AG09309 (cell line): ENCODE measurements around the gene PHGDH.
"Not testable (repeated sequence)": the region's sequence is repeated elsewhere in the genome, so short reads cannot be mapped to it uniquely, and the experiment has no call there.

Experiments used
- DNase-seq: peaks from one replicate; pipeline ENCODE4 v3.0.0-alpha.2; 2010; ENCODE audit warnings: low read depth
- H3K4me3 ChIP-seq: 2 replicates; pipeline ENCODE4 v1.5.1; 2011; ENCODE audit warnings: mild to moderate bottlenecking, low read depth, low read length, moderate library complexity; ENCODE audit not compliant: control insufficient read depth
- CTCF ChIP-seq: IDR thresholded peaks from 2 replicates; pipeline ENCODE4 v1.5.1; 2011; ENCODE audit warnings: mild to moderate bottlenecking, low read depth, low read length, inconsistent platforms; ENCODE audit not compliant: insufficient read depth, control insufficient read depth; ENCODE audit errors: missing control alignments

PHGDH gene

DNA sequence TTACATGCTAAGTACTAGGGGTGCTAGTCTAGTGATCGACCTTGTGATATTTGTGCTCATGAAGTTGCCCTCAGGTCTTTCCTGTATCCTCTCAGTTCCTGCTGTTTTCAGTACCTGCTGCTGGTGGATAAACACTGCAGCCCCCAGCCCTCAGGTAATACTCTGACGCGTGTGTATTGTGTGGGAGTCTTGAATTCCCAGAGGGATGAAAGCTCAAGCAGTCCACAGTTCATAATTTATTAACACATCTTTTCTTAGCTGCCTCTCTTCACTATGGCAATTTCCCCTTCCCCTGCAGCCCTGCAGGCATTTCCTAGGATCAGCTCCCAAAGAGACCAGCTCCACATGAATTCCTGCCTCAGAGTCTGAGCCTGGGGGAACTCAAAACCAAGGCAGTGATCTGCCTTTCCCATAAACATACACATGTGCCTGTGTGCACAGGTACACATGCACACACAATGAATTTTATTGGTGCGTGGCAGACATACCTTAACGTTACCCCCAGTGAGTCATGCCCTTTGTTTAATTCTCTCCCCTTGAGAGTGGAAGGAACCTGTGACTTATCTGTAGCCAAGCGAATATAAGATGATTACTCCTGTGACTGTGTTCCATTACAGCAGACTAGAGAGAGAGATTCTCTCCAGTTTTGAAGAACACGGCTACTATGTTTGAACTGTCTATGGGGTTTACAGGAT, 71.0 kb downstream of the PHGDH start:
- H3K4me3 ChIP-seq = no peak overlapping the region
- no peak for DNase-seq
- no peak for TF ChIP-seq CTCF

- no peak for DNase-seq
- TF ChIP-seq CTCF = no peak
- H3K4me3 ChIP-seq = no peak overlapping the region
Observed at GRCh38 chr1:119783354-119784185, 71.8 kb downstream of the PHGDH start.

GRCh38 chr1:119784191-119784781, 72.6 kb downstream of the PHGDH start:
- TF ChIP-seq CTCF = no peak
- H3K4me3 ChIP-seq = no peak overlapping the region
- DNase-seq = peak; percentile 55

- DNase-seq, H3K4me3 ChIP-seq: not testable (repeated sequence)
Observed at GRCh38 chr1:119786046-119786445, 74.3 kb downstream of the PHGDH start.

- not testable (repeated sequence) for DNase-seq, H3K4me3 ChIP-seq
Observed at GRCh38 chr1:119786473-119787050, 74.8 kb downstream of the PHGDH start.

GRCh38 chr1:119787776-119788175, 76.0 kb downstream of the PHGDH start:
- TF ChIP-seq CTCF = no peak
- peak; percentile 57 for DNase-seq
- no peak overlapping the region for H3K4me3 ChIP-seq

DNA sequence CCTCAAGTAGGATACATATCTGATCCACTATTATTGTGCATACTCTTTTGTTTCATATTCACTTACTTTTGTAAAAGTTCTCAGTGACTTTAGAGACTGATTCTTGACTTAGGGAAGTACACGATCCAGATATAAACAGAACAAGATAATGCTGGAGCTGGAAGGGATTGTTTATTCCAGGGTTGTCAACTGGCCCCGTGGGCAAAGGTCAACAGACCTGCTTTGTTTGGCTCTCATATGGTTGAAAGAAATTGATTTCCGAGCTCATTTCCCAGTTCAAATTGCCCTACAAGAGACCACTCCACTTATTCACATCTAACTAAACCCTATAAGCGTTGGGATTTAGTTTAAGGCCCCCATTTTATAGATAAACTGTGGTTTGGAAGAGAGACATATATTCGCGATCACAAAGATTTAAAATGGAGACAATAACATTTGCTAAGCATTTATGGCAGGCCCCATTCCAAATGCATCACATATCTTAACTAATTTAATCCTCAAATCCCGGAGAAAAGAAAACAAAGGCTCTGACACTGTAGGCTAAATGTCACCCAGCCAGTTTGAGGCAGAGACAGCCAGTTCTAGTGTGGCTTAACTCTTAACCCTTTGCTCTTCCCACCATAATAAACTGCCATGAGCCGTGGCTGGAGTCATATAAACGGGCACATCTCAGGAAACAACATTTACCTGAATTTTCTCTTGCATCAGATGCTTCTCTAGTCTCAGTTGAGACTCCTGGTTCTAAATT, 78.9 kb downstream of the PHGDH start:
- no peak overlapping the region for H3K4me3 ChIP-seq
- no peak for DNase-seq

More for the DNA sequence above, 78.9 kb downstream of the PHGDH start:
- no peak for TF ChIP-seq CTCF
